GM23338 (cell line): ENCODE measurements around the gene RPA3. TPM values are rescaled to one million over a fixed set of nuclear protein-coding genes. Genes with fewer than 3 reads are reported as not detected.

Experiments
- ATAC-seq: fragments of 200-7000 bp; cut with Tn5 transposase; 3 replicates; pipeline ENCODE4 v1.9.1; 2020
- DNase-seq: peaks from one replicate; pipeline ENCODE4 v3.0.0-alpha.2; 2015; ENCODE audit warnings: low spot score
- H2AFZ ChIP-seq: fragments of 200-600 bp; sonication (generic); 2 replicates; pipeline ENCODE4 v1.8.0; 2016; ENCODE audit warnings: antibody characterized with exemption, mild to moderate bottlenecking, moderate library complexity
- H3F3A ChIP-seq: fragments of 200-600 bp; sonication (generic); replicated peaks from 2 replicates; pipeline ENCODE4 v1.8.0; 2017; ENCODE audit warnings: antibody characterized with exemption, mixed run types, low read depth
- H3K27ac ChIP-seq: fragments of 200-600 bp; sonication (generic); 2 replicates; pipeline ENCODE4 v1.6.1; 2016; ENCODE audit warnings: low read depth
- H3K27me3 ChIP-seq: fragments of 200-600 bp; sonication (generic); 2 replicates; pipeline ENCODE4 v1.8.0; 2016; ENCODE audit warnings: mild to moderate bottlenecking, mixed run types, moderate library complexity; ENCODE audit not compliant: insufficient read depth
- H3K36me3 ChIP-seq: fragments of 200-600 bp; sonication (generic); 2 replicates; pipeline ENCODE4 v1.8.0; 2016; ENCODE audit warnings: mild to moderate bottlenecking; ENCODE audit not compliant: insufficient read depth
- H3K4me1 ChIP-seq: fragments of 200-600 bp; sonication (generic); 2 replicates; pipeline ENCODE4 v1.8.0; 2016; ENCODE audit warnings: mild to moderate bottlenecking, moderate library complexity; ENCODE audit not compliant: insufficient read depth
- H3K4me2 ChIP-seq: fragments of 200-600 bp; sonication (generic); 2 replicates; pipeline ENCODE4 v1.7.1; 2017; ENCODE audit warnings: mixed run types
- H3K4me3 ChIP-seq: fragments of 200-600 bp; sonication (generic); 2 replicates; pipeline ENCODE4 v1.6.1; 2016; ENCODE audit warnings: mixed run types
- H3K79me2 ChIP-seq: fragments of 200-600 bp; sonication (generic); replicated peaks from 2 replicates; pipeline ENCODE4 v1.8.0; 2017; ENCODE audit warnings: mild to moderate bottlenecking; ENCODE audit not compliant: insufficient read depth
- H3K9me2 ChIP-seq: fragments of 200-600 bp; sonication (generic); 2 replicates; pipeline ENCODE4 v1.8.0; 2017; ENCODE audit not compliant: insufficient read depth
- H4K20me1 ChIP-seq: fragments of 200-600 bp; sonication (generic); replicated peaks from 2 replicates; pipeline ENCODE4 v1.8.0; 2017; ENCODE audit warnings: mild to moderate bottlenecking; ENCODE audit not compliant: insufficient read depth
- H3K27ac Mint-ChIP-seq: 2 replicates; pipeline ENCODE4 v1.8.0; 2020; ENCODE audit warnings: inconsistent platforms, mild to moderate bottlenecking, moderate library complexity, mixed read lengths
- H3K27me3 Mint-ChIP-seq: 3 replicates; pipeline ENCODE4 v1.8.0; 2022; ENCODE audit warnings: low read depth, mild to moderate bottlenecking, moderate library complexity, mixed read lengths, inconsistent platforms; ENCODE audit not compliant: insufficient read depth, poor library complexity
- H3K36me3 Mint-ChIP-seq: 3 replicates; pipeline ENCODE4 v1.8.0; 2021; ENCODE audit warnings: low read depth, mild to moderate bottlenecking, inconsistent platforms, moderate library complexity, mixed read lengths
- H3K4me1 Mint-ChIP-seq: 3 replicates; pipeline ENCODE4 v1.8.0; 2020; ENCODE audit warnings: mild to moderate bottlenecking, inconsistent platforms, mixed read lengths
- H3K4me3 Mint-ChIP-seq: 3 replicates; pipeline ENCODE4 v1.8.0; 2021; ENCODE audit warnings: moderate library complexity, mild to moderate bottlenecking, inconsistent platforms, mixed read lengths
- H3K9me3 Mint-ChIP-seq: 3 replicates; pipeline ENCODE4 v1.8.0; 2020; ENCODE audit warnings: moderate library complexity, mild to moderate bottlenecking, inconsistent platforms, mixed read lengths
- CREB1 ChIP-seq: fragments of 250-450 bp; sonication (Bioruptor Pico); IDR thresholded peaks from 2 replicates; pipeline ENCODE4 v1.5.0; 2020; ENCODE audit warnings: low read depth, mild to moderate bottlenecking, moderate library complexity
- EZH2 ChIP-seq: fragments of 200-600 bp; sonication (generic); IDR thresholded peaks from one replicate; pipeline ENCODE4 v1.8.0; 2017; ENCODE audit warnings: antibody characterized with exemption, mild to moderate bottlenecking, low read depth; ENCODE audit not compliant: unreplicated experiment
- EZH2phosphoT487 ChIP-seq: fragments of 200-600 bp; sonication (generic); IDR thresholded peaks from one replicate; pipeline ENCODE4 v1.8.1; 2018; ENCODE audit warnings: antibody characterized with exemption; ENCODE audit not compliant: unreplicated experiment
- JUNB ChIP-seq: IDR thresholded peaks from one replicate; pipeline ENCODE4 v1.6.1; 2016; ENCODE audit warnings: antibody characterized with exemption; ENCODE audit not compliant: unreplicated experiment
- NANOG ChIP-seq: IDR thresholded peaks from 2 replicates; pipeline ENCODE4 v1.6.1; 2016; ENCODE audit warnings: antibody characterized with exemption, borderline replicate concordance
- POLR2AphosphoS5 ChIP-seq: IDR thresholded peaks from 2 replicates; pipeline ENCODE4 v1.6.1; 2016; ENCODE audit warnings: antibody characterized with exemption, low read depth
- STAT1 ChIP-seq: IDR thresholded peaks from one replicate; pipeline ENCODE4 v1.6.1; 2016; ENCODE audit warnings: antibody characterized with exemption; ENCODE audit not compliant: unreplicated experiment
- ZNF114 ChIP-seq: fragments of 250-450 bp; sonication (Bioruptor Pico); IDR thresholded peaks from 2 replicates; pipeline ENCODE4 v1.5.0; 2020; ENCODE audit warnings: mild to moderate bottlenecking, moderate library complexity
- ZNF331 ChIP-seq: fragments of 250-450 bp; sonication (Bioruptor Pico); IDR thresholded peaks from 2 replicates; pipeline ENCODE4 v1.5.0; 2020; ENCODE audit warnings: low read depth, mild to moderate bottlenecking, moderate library complexity
- polyA plus RNA-seq: library from polyadenylated mRNA; unstranded; fragments of >200 nt; fragmentation: Nextera tagmentation; extraction: Ambion mirVana; gene quantifications from 2 replicates; pipeline ENCODE4 v1.2.1, GENCODE V29; 2016
- total RNA-seq: library from RNA; depleted of rRNA; stranded (reverse); fragments of >200 nt; shearing (Covaris generic); gene quantifications from 2 replicates; pipeline ENCODE4 v1.2.3, GENCODE V29; 2014
- TF ChIP-seq, protein P1 (sequence below), 2 experiments: fragments of 200-600 bp in 1 of 2; sonication (generic) in 1 of 2; conservative IDR thresholded peaks; 2 replicates each; pipeline versions ENCODE4 v1.5.1 to v1.6.1; 2016 to 2017; ENCODE audit warnings: antibody characterized with exemption in 2 of 2, low read depth in 2 of 2, mild to moderate bottlenecking in 2 of 2, moderate library complexity in 1 of 2
- TF ChIP-seq, protein P2 (sequence below): IDR thresholded peaks from one replicate; pipeline ENCODE4 v1.6.1; 2018; ENCODE audit warnings: antibody characterized with exemption; ENCODE audit not compliant: unreplicated experiment
- TF ChIP-seq, protein P3 (sequence below): IDR thresholded peaks from 2 replicates; pipeline ENCODE4 v1.6.1; 2016; ENCODE audit warnings: antibody characterized with exemption

Gene RPA3
- total and polyA plus RNA-seq, 2 experiments from 2014 or later, result 74.9 to 287 TPM

DNA sequence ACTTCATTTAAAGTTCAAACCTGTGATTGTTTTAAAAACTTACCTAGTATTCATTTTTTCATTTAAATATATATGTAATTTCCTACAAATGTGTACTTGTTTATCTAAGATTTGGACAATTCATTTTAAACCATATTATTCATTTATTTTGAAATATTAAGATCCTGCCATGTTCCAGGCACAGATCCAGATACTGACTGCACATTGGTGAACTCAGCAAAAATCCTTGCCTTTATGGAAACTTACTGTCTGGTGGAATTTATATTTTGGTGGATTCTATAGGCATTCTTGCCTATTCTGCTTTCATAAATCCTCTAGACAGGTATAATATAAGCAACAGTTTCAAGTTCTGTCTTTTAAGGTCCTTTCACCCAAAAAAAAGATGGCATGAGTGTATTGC is 48.3 kb upstream of the RPA3 start:
- H3K27me3 ChIP-seq, result no peaks in the 10 kb centered on the region
- no peak overlapping the region for H3K4me3 Mint-ChIP-seq
- no peaks in the 10 kb centered on the region for H4K20me1 ChIP-seq

DNA sequence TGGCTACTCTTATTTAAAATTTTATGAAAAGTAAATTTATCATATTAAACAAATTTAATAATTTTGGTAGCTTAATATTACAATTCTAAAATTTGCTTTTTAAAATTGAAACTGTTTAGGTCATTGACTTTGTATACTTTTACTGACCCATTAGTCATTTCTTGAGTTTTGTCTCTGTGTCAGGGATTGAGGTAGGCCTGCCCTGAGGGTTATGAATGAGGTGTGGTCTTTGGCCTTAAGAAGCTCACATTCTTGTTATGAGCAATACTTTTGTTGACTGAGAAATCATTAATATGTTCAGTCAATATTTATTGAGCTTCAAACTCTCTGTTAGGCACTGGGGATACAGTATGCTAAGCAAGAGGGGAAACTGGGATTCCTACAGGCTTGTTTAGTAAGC is 47.0 kb upstream of the RPA3 start:
- Histone ChIP-seq H3K4me2 (no peak overlapping the region), H3F3A (no peaks in the 10 kb centered on the region), H3K27ac (no peak overlapping the region), H2AFZ (no peak overlapping the region), H3K27me3 (no peaks in the 10 kb centered on the region), H3K36me3 (no peaks in the 10 kb centered on the region), H3K4me1 (peaks cover 7% of the 10 kb centered on the region; the same call in 1 of the 2 replicates), H4K20me1 (no peaks in the 10 kb centered on the region), H3K79me2 (no peaks in the 10 kb centered on the region), H3K9me2 (no peaks in the 10 kb centered on the region), H3K4me3 (no peak overlapping the region)
- H3K27ac Mint-ChIP-seq, result no peak overlapping the region
- ATAC-seq, result no peak
- H3K9me3 Mint-ChIP-seq, result no peaks in the 10 kb centered on the region
- H3K4me3 Mint-ChIP-seq, result no peak overlapping the region
- no peaks in the 10 kb centered on the region for H3K36me3 Mint-ChIP-seq
- DNase-seq, result no peak
- no peaks in the 10 kb centered on the region for H3K27me3 Mint-ChIP-seq
- H3K4me1 Mint-ChIP-seq, result peaks cover 9% of the 10 kb centered on the region
- TF ChIP-seq, protein P1, sequence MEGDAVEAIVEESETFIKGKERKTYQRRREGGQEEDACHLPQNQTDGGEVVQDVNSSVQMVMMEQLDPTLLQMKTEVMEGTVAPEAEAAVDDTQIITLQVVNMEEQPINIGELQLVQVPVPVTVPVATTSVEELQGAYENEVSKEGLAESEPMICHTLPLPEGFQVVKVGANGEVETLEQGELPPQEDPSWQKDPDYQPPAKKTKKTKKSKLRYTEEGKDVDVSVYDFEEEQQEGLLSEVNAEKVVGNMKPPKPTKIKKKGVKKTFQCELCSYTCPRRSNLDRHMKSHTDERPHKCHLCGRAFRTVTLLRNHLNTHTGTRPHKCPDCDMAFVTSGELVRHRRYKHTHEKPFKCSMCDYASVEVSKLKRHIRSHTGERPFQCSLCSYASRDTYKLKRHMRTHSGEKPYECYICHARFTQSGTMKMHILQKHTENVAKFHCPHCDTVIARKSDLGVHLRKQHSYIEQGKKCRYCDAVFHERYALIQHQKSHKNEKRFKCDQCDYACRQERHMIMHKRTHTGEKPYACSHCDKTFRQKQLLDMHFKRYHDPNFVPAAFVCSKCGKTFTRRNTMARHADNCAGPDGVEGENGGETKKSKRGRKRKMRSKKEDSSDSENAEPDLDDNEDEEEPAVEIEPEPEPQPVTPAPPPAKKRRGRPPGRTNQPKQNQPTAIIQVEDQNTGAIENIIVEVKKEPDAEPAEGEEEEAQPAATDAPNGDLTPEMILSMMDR (conservative IDR thresholded peaks at IDR 0.05; ENCODE audit: low read depth in 2 of 2), result no peak
- TF ChIP-seq ZNF331 (CRISPR knock-in tag) (no peak), EZH2phosphoT487 (no peak), JUNB (no peak), CREB1 (CRISPR knock-in tag) (no peak), NANOG (no peak), POLR2AphosphoS5 (no peak), STAT1 (no peak), EZH2 (no peak)
- TF ChIP-seq, protein P2, sequence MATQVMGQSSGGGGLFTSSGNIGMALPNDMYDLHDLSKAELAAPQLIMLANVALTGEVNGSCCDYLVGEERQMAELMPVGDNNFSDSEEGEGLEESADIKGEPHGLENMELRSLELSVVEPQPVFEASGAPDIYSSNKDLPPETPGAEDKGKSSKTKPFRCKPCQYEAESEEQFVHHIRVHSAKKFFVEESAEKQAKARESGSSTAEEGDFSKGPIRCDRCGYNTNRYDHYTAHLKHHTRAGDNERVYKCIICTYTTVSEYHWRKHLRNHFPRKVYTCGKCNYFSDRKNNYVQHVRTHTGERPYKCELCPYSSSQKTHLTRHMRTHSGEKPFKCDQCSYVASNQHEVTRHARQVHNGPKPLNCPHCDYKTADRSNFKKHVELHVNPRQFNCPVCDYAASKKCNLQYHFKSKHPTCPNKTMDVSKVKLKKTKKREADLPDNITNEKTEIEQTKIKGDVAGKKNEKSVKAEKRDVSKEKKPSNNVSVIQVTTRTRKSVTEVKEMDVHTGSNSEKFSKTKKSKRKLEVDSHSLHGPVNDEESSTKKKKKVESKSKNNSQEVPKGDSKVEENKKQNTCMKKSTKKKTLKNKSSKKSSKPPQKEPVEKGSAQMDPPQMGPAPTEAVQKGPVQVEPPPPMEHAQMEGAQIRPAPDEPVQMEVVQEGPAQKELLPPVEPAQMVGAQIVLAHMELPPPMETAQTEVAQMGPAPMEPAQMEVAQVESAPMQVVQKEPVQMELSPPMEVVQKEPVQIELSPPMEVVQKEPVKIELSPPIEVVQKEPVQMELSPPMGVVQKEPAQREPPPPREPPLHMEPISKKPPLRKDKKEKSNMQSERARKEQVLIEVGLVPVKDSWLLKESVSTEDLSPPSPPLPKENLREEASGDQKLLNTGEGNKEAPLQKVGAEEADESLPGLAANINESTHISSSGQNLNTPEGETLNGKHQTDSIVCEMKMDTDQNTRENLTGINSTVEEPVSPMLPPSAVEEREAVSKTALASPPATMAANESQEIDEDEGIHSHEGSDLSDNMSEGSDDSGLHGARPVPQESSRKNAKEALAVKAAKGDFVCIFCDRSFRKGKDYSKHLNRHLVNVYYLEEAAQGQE, result no peak

More for the DNA sequence above, 48.3 kb upstream of the RPA3 start:
- Histone ChIP-seq H3K4me1 (peaks cover 7% of the 10 kb centered on the region; the same call in 1 of the 2 replicates), H3K27ac (no peak overlapping the region), H3K36me3 (no peaks in the 10 kb centered on the region), H3K4me3 (no peak overlapping the region), H3F3A (no peaks in the 10 kb centered on the region), H2AFZ (no peak overlapping the region), H3K9me2 (no peaks in the 10 kb centered on the region), H3K4me2 (no peak overlapping the region), H3K79me2 (no peaks in the 10 kb centered on the region)
- DNase-seq, result no peak
- Mint-ChIP-seq H3K27me3 (peaks cover 1% of the 10 kb centered on the region), H3K9me3 (no peaks in the 10 kb centered on the region), H3K4me1 (peaks cover 11% of the 10 kb centered on the region), H3K27ac (no peak overlapping the region), H3K36me3 (no peaks in the 10 kb centered on the region)
- no peak for TF ChIP-seq ZNF114 (CRISPR knock-in tag)
- no peak for TF ChIP-seq STAT1
- TF ChIP-seq, protein P2, result no peak
- TF ChIP-seq, protein P3, sequence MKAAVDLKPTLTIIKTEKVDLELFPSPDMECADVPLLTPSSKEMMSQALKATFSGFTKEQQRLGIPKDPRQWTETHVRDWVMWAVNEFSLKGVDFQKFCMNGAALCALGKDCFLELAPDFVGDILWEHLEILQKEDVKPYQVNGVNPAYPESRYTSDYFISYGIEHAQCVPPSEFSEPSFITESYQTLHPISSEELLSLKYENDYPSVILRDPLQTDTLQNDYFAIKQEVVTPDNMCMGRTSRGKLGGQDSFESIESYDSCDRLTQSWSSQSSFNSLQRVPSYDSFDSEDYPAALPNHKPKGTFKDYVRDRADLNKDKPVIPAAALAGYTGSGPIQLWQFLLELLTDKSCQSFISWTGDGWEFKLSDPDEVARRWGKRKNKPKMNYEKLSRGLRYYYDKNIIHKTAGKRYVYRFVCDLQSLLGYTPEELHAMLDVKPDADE, result no peak
- no peak for TF ChIP-seq CREB1 (CRISPR knock-in tag)
- TF ChIP-seq NANOG, result no peak
- no peak for TF ChIP-seq EZH2phosphoT487
- no peak for TF ChIP-seq EZH2
- TF ChIP-seq ZNF331 (CRISPR knock-in tag), result no peak
- ATAC-seq, result no peak
